GF-D8 (cell line): Measurements from ENCODE around the gene ABHD1.

Source experiments
- DNase-seq: peaks from one replicate; lab custom pipeline; 2025; lab: John Stamatoyannopoulos, UW

ABHD1 gene

GRCh38 chr2:27136751-27137150, 13.1 kb downstream of the ABHD1 start:
- no peak for DNase-seq

DNA sequence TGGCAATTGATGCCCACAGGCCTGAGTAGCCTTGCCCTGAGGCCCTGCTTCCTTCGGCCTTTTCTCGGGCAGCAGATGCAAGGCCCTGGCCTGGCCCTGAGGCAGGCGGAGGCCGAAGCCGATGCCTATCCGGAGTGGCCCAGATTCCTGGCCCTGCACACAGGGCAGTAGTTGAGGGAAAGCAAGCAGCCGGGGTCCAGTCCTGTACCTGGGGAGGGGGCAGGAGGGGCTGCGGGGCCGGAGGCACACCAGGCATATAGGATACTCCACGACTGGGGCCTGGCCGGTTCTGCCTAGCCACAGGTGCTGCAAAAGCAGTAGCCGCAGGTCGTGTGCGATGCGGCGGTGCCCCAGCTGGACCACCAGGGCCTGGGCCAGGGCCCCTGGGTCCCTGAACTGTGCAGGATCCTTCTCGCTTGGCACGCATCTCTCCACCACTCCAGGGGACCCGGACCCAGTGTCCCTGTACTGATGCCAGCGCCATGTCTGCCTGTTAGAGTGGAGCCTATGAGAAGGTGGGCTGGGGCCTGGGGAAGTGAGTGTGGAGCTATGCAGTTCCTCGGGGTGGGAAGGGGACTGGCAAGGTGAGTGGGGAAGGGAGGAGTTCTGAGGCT, 13.8 kb downstream of the ABHD1 start:
- DNase-seq = no peak

DNA sequence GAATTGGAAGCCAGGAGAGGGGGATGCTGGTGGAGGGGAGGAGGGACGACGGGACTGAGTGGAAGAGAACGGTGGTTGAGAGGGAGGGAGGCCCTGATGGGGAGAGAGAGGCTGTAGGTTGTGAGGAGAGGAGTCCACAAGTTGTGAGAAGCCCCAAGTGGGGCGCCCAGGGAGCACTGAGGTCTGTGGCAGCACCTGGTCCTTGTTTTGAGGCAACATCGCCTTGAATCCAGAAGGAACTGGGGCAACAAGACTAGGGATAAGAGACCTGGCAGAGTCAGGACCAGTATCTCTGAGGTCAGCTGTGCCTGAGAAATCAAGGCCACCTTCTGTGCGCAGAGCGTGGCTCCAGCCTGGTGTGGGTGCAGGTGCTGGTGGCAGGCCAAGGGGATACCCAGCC, 14.5 kb downstream of the ABHD1 start:
- no peak for DNase-seq

- no peak for DNase-seq
These were observed 15.7 kb downstream of the ABHD1 start, which contains the start of gene PRR30 for GRCh38 chr2:27139310-27139709. Gene PRR30 (minus strand): TSS chr2:27139410. CDS start chr2:27138329, 1,081 bp downstream.

DNA sequence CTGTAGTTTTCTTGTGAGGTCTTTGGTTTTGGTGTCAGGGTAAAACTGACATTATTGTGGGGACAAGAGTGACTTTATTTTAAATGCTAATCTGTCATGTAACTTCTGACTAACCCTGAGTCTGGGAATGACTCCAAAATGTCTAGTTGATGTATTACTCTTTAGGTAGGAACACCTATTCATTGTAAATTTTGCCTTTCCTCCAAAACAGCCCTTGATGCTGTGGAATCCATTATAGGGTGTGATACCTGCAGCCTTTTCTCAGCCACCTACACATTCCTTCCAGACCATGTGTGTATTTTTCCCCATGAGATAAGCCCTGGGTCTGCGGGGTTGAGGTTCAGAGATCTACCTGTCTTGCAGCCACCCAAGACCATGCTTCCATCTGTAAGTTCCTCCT, 19.7 kb downstream of the ABHD1 start:
- no peak for DNase-seq

DNA sequence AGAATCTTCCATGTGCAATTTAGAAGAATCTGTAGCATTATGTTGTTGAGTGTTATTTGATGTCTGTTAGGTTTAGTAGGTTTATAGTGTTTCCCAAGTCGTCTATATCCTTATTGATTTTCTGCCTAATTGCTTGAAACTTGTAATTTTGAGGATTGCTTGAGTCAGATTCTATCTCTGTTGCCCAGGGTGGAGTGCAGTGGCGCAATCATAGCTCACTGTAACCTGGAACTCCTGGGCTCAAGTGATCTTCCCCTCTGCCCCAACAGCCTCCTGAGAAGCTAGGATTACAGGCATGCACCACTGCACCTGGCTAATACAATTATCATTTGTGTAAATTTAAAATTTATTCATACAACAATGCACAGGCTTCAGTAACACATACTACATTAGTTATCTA, 22.1 kb downstream of the ABHD1 start:
- no peak for DNase-seq

- no peak for DNase-seq
These were observed 24.3 kb downstream of the ABHD1 start for GRCh38 chr2:27147935-27148334.

DNA sequence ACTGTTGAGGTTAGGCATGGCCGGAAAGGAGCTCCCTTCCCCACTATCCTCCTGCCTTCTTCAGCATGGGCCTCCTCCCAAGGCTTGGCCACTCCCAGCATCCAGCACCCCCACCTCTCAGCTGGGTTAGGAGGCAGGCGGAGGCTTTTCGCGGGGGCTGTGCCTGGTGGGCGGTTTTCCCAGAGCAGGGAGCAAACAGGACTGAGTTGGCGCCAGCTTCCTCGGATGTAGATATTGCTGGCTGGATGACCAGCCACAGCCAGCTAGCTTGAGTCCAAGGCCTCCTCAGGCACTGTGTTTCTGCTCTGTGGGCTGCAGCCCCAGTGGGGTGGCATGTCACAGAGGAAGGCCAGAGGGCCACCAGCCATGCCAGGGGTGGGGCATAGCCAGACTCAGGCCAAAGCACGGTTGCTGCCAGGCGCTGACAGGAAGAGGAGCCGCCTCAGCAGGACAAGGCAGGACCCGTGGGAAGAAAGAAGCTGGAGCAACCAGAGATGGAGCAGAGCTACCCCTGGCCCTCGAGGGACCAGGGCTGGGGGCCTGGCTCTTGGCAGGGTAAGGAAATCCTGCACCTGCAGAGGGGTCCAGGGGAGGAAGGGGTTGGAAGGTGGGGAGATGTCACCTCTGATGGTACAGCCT, 25.3 kb downstream of the ABHD1 start, which contains the start of gene TCF23:
TSS of gene TCF23 (plus strand) at position 204 of the 639 bp plus-strand sequence. CDS start at position 334, 130 bp downstream.
- DNase-seq = no peak

DNA sequence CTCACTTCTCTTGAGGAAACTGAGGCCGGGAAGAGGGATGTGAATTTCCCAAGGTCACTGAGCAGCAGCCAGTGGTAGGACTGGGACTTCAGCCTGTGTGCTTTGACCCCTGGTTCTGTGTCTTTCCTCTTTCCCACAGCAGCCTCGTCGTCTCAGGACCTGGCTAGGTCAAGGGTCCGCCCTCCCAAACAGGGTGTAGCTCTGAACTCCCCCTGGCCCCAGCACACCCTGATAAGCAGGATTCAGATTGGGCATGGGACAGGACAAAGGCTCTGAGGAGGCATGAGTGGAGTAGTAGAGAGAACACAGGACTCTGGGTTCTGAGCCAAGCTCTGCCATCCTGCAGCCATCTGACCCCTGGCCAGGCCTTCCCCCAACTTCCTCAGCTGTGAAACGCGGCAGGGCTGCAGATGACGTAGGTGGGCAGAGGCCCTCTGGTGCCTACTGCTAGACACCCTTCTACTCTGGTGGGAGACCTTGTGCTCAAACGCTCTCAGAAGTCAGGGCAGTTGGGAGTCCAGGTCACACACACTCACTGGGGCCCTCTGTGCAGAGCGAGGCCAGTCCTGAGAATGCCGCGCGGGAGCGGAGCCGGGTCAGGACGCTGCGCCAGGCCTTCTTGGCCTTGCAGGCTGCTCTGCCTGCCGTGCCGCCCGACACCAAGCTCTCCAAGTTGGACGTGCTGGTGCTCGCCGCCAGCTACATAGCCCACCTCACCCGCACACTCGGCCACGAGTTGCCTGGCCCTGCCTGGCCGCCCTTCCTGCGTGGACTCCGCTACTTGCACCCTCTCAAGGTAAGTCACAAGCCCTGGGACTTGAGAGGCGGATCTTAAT, 26.2 kb downstream of the ABHD1 start:
- no peak for DNase-seq

DNA sequence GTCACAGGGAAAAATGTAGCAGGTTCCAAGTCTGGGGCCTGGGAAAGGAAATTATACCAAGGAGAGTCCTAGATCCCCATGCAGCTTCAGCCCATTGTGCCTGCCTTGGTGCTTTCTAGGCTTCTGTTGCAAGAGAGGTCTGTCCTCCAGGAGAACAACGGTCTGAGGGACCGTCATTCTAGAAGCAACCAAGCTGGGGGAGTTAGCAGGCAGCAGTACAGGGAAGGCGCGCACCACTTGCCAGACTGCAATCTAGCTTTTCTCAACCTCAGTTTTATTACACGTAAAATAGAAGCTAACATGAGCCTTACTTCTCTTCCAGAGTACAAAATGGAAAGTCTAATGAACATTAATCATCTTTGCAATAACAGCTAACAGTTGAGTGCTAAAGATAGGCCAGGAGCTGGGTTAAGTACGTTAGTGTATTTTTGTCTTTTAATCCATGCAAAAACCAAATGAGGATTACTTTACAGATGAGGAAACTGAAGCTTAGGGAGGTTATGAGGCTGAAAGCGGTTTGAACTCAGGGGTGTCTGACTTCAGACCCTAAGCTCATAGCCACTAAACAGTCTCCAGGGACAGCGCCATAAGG, 27.1 kb downstream of the ABHD1 start:
- DNase-seq = no peak

DNA sequence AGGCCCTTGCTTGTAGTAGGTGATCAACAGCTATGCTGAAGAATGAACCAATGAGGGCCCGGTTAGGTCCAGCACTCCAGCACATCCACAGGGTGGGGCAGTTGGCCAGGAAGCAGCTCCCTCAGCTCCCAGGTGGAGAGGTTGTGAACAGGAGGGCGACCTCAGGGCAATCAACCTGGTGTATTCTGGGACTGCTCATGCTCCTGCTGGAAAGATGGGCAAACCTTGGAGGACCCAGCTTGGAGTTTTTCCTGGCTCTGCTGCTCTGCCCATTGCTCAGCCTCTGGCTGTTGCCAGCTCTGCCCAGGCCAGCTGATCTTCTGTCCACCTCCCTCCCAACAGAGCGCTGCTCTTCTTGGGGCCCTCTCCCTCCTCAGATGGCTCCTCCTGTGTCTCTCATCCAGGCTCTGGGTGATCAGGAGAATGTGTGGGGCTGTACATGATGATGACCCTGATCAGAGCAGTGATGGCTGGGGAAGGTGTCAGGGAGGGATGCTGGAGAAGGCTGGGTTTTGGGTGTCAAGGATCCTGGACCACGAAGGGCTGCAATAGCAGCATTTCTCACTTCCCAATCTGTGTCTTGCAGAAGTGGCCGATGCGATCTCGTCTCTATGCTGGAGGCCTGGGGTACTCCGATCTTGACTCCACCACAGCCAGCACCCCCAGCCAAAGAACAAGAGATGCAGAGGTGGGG, 28.6 kb downstream of the ABHD1 start:
- no peak for DNase-seq

DNA sequence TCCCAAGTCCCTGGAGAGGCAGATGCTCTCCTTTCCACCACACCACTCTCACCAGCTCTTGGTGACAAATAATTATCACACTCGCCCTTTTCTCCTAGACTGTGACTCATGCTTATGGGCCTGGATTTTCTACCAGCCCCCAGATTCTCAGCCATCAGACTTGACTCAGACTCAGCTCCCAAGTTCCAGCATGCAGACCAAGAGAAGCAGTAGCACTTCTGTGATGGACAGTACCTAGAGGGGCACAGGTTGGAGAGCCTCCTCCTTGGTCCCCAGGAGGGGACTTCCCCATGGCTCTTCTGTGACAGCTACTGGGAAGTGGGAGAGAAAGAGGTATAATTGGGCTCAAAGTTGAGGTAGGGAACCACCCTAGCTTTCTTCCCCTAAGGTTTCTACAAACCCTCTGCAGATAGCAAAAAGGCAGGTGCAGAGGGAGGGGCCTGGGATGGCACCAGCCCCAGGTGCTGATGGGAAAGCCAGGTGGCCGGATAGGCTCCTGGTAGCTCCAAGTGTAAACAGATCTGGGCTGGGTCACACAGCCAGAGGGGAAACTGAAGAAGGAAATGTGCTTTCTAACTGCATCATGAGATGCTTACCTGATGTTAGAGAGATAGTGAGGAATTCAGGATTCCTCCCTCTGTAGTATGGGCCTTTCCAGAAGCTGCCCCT, 29.3 kb downstream of the ABHD1 start:
- no peak for DNase-seq

GRCh38 chr2:27154488-27154887, 30.9 kb downstream of the ABHD1 start:
- DNase-seq = no peak

DNA sequence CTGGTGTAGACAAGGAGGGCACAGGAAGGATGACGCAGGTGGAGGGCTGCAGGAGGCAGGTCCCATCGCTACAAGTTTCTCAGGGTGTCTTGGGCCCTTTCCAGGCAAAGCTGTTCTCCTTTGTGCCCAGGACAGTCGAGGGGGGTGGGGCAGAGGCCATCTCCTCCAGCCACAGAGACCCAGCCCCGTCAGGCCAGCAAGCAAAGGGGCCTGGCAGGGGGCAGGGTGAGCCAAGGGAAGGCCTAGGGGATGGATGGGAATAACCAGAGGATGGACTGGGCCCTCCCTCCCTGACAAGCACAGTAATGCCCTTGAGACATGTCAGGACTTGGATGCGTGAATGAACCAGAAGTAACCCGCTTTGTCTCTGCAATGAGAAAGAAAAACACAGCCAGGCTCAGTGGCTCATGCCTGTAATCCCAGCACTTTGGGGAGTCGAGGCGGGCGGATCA, 31.5 kb downstream of the ABHD1 start:
- no peak for DNase-seq

DNA sequence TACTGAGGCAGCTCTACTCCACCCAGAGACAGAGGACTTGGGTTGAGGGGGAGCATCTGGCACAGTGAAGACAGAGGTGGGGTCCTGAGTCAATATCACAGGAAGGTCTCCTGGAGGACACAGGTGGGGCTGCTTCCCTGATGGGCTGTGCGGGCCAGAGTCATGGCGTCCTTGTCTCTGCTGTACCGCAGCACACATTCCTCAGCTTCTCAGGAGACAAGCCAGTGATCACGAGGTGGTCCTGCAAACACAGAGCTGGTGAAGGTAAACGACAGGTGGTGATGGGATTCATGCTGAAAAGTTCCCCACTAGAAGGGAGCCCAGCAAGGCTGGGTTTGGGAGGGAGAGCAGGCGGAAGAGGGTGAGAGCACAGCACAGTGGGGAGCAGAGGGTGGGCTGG, 34.9 kb downstream of the ABHD1 start:
- DNase-seq = no peak

- DNase-seq = no peak
These were observed 35.7 kb downstream of the ABHD1 start for GRCh38 chr2:27159271-27159670.

- DNase-seq = no peak
These were observed 36.6 kb downstream of the ABHD1 start for GRCh38 chr2:27160191-27160590.

GRCh38 chr2:27162151-27163121, 38.8 kb downstream of the ABHD1 start:
- no peak for DNase-seq

GRCh38 chr2:27164960-27165763, 41.5 kb downstream of the ABHD1 start:
- DNase-seq = no peak
